Hepatocyte (in vitro differentiated cells): ENCODE data around the gene AMIGO2. TPM values are rescaled to one million over a fixed set of nuclear protein-coding genes. Genes with fewer than 3 reads are reported as not detected.

Experiments
- DNase-seq: peaks from one replicate; pipeline ENCODE4 v3.0.0-alpha.2; 2016; ENCODE audit warnings: low spot score
- H2AFZ ChIP-seq: fragments of 200-600 bp; sonication (generic); 2 replicates; pipeline ENCODE4 v1.6.0; 2016; ENCODE audit warnings: antibody characterized with exemption, mild to moderate bottlenecking
- H3K27ac ChIP-seq: fragments of 200-600 bp; sonication (generic); 2 replicates; pipeline ENCODE4 v1.5.1; 2016; ENCODE audit warnings: mild to moderate bottlenecking
- H3K27me3 ChIP-seq: fragments of 200-600 bp; sonication (generic); 2 replicates; pipeline ENCODE4 v1.6.1; 2016
- H3K36me3 ChIP-seq: fragments of 200-600 bp; sonication (generic); replicated peaks from 2 replicates; pipeline ENCODE4 v1.5.1; 2016; ENCODE audit warnings: low read depth; ENCODE audit not compliant: insufficient read depth
- H3K4me1 ChIP-seq: fragments of 200-600 bp; sonication (generic); 2 replicates; pipeline ENCODE4 v1.5.1; 2016; ENCODE audit warnings: mild to moderate bottlenecking, moderate library complexity; ENCODE audit not compliant: insufficient read depth
- H3K4me2 ChIP-seq: fragments of 200-600 bp; sonication (generic); 2 replicates; pipeline ENCODE4 v1.6.0; 2016
- H3K4me3 ChIP-seq: fragments of 200-600 bp; sonication (generic); 2 replicates; pipeline ENCODE4 v1.5.1; 2016; ENCODE audit warnings: mild to moderate bottlenecking
- H3K79me2 ChIP-seq: fragments of 200-600 bp; sonication (generic); 2 replicates; pipeline ENCODE4 v1.6.0; 2017; ENCODE audit warnings: mild to moderate bottlenecking
- H3K9me2 ChIP-seq: fragments of 200-600 bp; sonication (generic); replicated peaks from 2 replicates; pipeline ENCODE4 v1.6.0; 2017; ENCODE audit warnings: mild to moderate bottlenecking; ENCODE audit not compliant: insufficient read depth
- H3K9me3 ChIP-seq: fragments of 200-600 bp; sonication (generic); 2 replicates; pipeline ENCODE4 v1.5.1; 2016; ENCODE audit warnings: low read depth, mild to moderate bottlenecking
- H4K20me1 ChIP-seq: fragments of 200-600 bp; sonication (generic); 2 replicates; pipeline ENCODE4 v1.6.0; 2016; ENCODE audit warnings: mild to moderate bottlenecking; ENCODE audit not compliant: insufficient read depth, poor library complexity, severe bottlenecking
- EZH2 ChIP-seq: fragments of 200-600 bp; sonication (generic); IDR thresholded peaks from 2 replicates; pipeline ENCODE4 v1.6.1; 2016; ENCODE audit warnings: antibody characterized with exemption, mild to moderate bottlenecking, borderline replicate concordance
- EZH2phosphoT487 ChIP-seq: fragments of 200-600 bp; sonication (generic); IDR thresholded peaks from one replicate; pipeline ENCODE4 v1.6.1; 2018; ENCODE audit warnings: antibody characterized with exemption, mild to moderate bottlenecking, low read depth, moderate library complexity; ENCODE audit not compliant: unreplicated experiment, severe bottlenecking
- WGBS: methylation state at CpG from one replicate; pipeline ENCODE4 v1.1.6; 2016; ENCODE audit warnings: low lambda C conversion rate; ENCODE audit errors: missing lambda C conversion rate; 5-methylcytosine and 5-hydroxymethylcytosine counted together
- polyA plus RNA-seq: library from polyadenylated mRNA; unstranded; fragments of >200 nt; fragmentation: Nextera tagmentation; extraction: Ambion mirVana; gene quantifications from 2 replicates; pipeline ENCODE4 v1.2.1, GENCODE V29; 2016
- total RNA-seq: library from RNA; depleted of rRNA; stranded (reverse); fragments of >200 nt; gene quantifications from 2 replicates; pipeline ENCODE4 v1.2.3, GENCODE V29; 2014
- TF ChIP-seq, protein P1 (sequence below): fragments of 200-600 bp; sonication (generic); IDR thresholded peaks from 2 replicates; pipeline ENCODE4 v1.5.1; 2016; ENCODE audit warnings: antibody characterized with exemption, mild to moderate bottlenecking; ENCODE audit not compliant: poor library complexity

AMIGO2 gene
- total and polyA plus RNA-seq, 2 experiments from 2014 or later: 57.8 to 65.6 TPM

DNA sequence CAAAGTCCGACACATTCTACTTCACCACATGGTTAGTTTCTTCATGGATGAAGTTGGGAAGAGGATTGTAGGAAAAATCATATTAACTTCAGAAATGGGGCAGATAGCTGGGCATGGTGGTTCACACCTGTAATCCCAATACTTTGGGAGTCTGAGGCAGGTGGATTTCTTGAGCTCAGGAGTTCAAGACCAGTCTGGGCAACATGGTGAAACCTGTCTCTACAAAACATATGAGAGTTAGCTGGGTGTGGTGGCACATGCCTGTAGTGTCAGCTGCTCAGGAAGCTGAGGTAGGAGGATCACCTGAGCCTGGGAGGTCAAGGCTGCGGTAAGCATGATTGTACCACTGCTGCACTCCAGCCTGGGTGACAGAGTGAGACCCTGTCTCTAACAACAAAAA is 49.9 kb downstream of the AMIGO2 start:
- no peak overlapping the region for H2AFZ ChIP-seq
- H3K27me3 ChIP-seq: no peaks in the 10 kb centered on the region
- H3K4me2 ChIP-seq: no peak overlapping the region
- H3K9me2 ChIP-seq: no peaks in the 10 kb centered on the region
- H3K9me3 ChIP-seq: no peaks in the 10 kb centered on the region
- no peak for DNase-seq
- WGBS: 91% methylated on average over 2 of the region's 2 CpGs
- no peak overlapping the region for H3K27ac ChIP-seq
- H3K36me3 ChIP-seq: no peaks in the 10 kb centered on the region
- no peak overlapping the region for H3K4me3 ChIP-seq
- H4K20me1 ChIP-seq: no peaks in the 10 kb centered on the region
- no peaks in the 10 kb centered on the region for H3K79me2 ChIP-seq
- H3K4me1 ChIP-seq: peaks cover 21% of the 10 kb centered on the region
- TF ChIP-seq, protein P1, sequence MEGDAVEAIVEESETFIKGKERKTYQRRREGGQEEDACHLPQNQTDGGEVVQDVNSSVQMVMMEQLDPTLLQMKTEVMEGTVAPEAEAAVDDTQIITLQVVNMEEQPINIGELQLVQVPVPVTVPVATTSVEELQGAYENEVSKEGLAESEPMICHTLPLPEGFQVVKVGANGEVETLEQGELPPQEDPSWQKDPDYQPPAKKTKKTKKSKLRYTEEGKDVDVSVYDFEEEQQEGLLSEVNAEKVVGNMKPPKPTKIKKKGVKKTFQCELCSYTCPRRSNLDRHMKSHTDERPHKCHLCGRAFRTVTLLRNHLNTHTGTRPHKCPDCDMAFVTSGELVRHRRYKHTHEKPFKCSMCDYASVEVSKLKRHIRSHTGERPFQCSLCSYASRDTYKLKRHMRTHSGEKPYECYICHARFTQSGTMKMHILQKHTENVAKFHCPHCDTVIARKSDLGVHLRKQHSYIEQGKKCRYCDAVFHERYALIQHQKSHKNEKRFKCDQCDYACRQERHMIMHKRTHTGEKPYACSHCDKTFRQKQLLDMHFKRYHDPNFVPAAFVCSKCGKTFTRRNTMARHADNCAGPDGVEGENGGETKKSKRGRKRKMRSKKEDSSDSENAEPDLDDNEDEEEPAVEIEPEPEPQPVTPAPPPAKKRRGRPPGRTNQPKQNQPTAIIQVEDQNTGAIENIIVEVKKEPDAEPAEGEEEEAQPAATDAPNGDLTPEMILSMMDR: no peak
- TF ChIP-seq EZH2 (no peak), EZH2phosphoT487 (no peak)

DNA sequence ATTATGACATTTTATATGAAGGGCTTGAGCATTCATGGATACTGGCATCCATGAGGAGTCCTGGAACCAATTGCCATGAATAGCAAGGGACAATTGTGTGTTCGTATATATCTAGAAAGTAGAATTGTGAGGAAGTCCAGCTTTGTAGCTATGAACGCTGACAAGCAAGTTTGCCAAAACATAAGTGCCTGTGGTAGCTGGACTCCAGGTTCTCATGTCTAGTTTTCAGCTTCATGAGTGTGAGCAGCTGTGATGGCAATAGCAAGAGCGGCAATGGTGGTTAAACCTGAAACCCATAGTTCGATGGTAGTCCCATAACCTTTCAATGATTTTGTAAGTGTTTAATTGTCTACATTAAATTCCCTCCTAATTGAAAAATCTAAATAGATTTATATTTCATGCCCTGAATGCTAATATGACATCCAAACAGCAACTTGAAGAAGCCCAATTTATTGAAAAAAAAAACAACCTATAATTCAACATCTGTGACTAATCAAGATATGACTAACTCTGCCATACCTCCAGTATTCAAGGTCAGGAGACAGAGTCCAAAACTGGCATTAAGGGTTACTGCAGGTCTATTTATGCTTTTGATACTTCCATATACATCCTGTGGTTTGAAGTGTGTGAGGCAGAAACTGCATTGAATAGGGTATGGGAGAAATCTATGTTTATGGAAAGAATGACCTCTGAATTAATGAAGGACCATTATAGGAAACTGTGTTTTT is 50.6 kb downstream of the AMIGO2 start:
- peaks cover 15% of the 10 kb centered on the region for H3K4me1 ChIP-seq
- no peaks in the 10 kb centered on the region for H3K9me2 ChIP-seq
- H4K20me1 ChIP-seq: no peaks in the 10 kb centered on the region
- H3K4me2 ChIP-seq: no peak overlapping the region
- no peaks in the 10 kb centered on the region for H3K27me3 ChIP-seq
- WGBS: 94% methylated on average over 4 of the region's 4 CpGs
- H3K79me2 ChIP-seq: no peaks in the 10 kb centered on the region
- no peak overlapping the region for H3K27ac ChIP-seq
- H3K9me3 ChIP-seq: no peaks in the 10 kb centered on the region
- no peak overlapping the region for H2AFZ ChIP-seq
- no peak overlapping the region for H3K4me3 ChIP-seq
- no peak for TF ChIP-seq EZH2phosphoT487
- no peaks in the 10 kb centered on the region for H3K36me3 ChIP-seq
- no peak for DNase-seq

DNA sequence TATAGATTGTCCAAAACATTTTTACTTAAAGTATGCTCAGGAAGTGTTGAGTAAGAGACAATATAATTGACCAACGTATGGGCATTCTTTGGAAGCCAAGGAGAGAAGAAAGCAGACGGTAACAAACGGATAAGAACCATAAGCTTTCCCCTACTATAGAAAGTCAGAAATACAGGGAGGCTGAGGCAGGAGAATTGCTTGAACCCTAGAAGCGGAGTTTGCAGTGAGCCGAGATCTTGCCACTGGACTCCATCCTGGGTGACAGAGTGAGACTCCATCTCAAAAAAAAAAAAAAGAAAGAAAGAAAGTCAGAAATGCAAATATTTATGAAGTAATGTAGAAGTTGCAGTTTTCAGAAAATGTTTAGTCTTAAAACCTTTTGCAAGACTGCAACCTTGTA is 51.6 kb downstream of the AMIGO2 start:
- Histone ChIP-seq H3K4me3 (no peak overlapping the region), H3K79me2 (no peaks in the 10 kb centered on the region), H3K9me2 (no peaks in the 10 kb centered on the region), H3K27me3 (no peaks in the 10 kb centered on the region), H3K36me3 (no peaks in the 10 kb centered on the region), H3K27ac (no peak overlapping the region), H2AFZ (no peak overlapping the region), H3K9me3 (no peaks in the 10 kb centered on the region), H4K20me1 (no peaks in the 10 kb centered on the region), H3K4me2 (no peak overlapping the region), H3K4me1 (peaks cover 5% of the 10 kb centered on the region)
- 88% methylated on average over 5 of the region's 5 CpGs for WGBS
- no peak for DNase-seq
- TF ChIP-seq EZH2 (no peak), EZH2phosphoT487 (no peak)
- TF ChIP-seq, protein P1: no peak

Other genes starting within 250 kb of the AMIGO2 start
- 3.6 and 5.9 TPM in 2 replicates for gene PCED1B, start 338 bp downstream of the AMIGO2 start, total RNA-seq
- 6.4 and 6.6 TPM in 2 replicates for gene PCED1B, start 338 bp downstream of the AMIGO2 start, polyA plus RNA-seq